A204.1 (cell line): Measurements from ENCODE around the gene SSH2.
"Not testable (repeated sequence)": the region's sequence is repeated elsewhere in the genome, so short reads cannot be mapped to it uniquely, and the experiment has no call there.

Experiments used
- FAIRE-seq: peaks from 2 replicates; lab custom pipeline; 2012; peaks lifted over from hg19 to GRCh38; lab: Jason Lieb, UNC

The SSH2 gene

DNA sequence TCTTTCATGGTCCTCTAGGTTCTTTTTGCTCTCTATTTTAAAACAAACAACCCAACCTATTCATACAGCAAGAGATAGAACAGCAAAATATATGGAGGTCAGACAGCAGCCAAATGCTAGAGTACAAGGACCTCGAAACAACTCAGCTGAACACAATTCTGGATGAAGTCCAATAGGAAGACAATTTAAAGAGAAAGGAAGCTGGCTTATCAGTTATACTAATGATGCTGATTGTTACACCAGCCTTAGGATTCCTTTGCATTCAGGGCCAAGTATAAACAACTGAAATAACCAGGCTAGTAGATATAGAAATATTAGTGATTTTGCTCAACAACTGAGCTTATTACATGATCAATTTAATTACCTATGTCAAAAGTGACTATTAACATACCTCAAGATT, 2.5 kb downstream of the SSH2 start:
- FAIRE-seq: no peak

DNA sequence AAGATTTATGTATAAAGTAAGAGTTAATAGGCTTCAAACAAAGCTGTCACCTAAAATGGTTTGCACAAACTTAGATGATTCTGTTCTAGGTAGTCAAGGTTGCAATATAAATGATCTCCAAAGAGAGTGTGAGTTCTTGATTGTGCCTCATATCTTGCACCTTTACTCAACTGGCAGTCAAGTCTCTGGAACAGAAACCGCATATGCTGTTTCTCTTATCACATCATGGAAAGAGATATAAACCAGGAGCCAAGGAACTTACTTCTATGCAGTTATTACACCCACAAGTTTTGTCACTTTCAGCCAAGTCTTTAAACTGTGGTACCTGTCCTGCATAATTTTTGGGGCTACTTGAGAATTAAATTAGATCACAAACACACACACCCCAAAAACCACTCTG, 5.2 kb downstream of the SSH2 start:
- no peak for FAIRE-seq

- no peak for FAIRE-seq
These were observed 10.8 kb downstream of the SSH2 start for GRCh38 chr17:29918922-29919856.

DNA sequence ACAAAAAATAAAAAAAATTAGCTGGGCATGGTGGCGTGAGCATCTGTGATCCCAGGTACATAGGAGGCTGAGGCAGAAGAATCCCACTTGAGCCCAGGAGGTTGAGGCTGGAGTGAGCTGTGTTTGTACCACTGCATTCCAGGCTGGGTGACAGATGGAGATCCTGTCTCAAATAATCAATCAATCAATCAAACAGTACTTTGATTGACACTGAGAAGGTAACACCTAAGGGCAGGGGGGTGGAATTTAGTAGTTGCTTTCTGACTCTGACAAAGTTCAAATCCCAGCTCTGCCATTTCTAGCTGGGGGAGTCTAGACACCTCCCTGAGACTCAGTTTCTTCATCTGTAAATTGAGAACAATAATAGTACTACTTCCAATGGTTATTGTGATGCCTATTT, 12.0 kb downstream of the SSH2 start:
- FAIRE-seq: no peak

DNA sequence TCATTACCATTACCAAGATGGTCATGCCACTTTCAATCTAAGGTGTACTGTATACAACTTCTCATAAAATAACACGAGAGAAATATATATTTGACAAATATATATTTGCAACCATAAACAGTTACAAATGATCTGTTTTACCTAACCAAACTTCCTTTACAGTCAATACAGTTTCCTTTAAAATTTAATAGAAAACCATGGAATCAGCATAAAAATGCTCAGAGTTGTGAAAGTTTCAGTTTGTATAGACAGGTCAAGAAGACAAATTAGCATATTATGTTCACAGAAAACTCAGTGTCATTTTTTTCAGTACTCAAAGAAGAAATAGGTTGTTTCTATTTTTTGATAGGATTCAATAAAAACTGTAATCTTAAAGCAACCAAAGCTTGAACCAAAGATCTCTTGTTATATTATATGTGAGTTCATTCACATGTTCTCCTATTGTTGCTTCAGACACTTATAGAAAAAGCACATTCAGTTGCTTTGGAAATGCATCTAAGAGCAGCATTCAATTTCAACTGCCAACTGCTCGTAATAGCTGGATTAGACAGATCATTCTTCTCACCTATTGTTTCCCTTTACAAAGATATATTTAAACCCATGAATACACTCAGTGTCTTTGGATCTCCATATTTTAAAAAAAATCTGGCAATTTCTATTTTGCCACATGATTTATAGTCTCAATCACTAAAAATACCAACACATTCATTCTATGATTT, 15.1 kb downstream of the SSH2 start:
- FAIRE-seq: peak; percentile 74

- no peak for FAIRE-seq
These were observed 18.3 kb downstream of the SSH2 start for GRCh38 chr17:29911641-29912177.

- FAIRE-seq: no peak
These were observed 20.6 kb downstream of the SSH2 start for GRCh38 chr17:29909236-29910003.

GRCh38 chr17:29906969-29907368, 23.1 kb downstream of the SSH2 start:
- FAIRE-seq: no peak

DNA sequence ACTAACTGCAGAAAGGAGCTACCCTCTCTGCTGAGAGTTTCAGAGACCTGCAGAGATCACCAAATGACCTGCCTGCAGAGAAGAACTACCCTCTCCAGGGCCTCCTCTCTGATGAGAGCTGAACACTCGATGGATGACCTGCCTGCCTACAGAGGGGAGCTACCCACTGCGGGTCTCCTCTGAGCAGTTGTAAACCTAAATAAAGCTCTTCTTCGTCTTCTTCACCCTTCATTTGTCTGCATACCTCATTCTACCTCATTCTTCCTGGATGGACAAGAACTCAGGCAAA, 24.2 kb downstream of the SSH2 start:
- no peak for FAIRE-seq

- FAIRE-seq: no peak
These were observed 24.7 kb downstream of the SSH2 start for GRCh38 chr17:29905086-29905878.

- no peak for FAIRE-seq
These were observed 26.6 kb downstream of the SSH2 start for GRCh38 chr17:29903471-29903870.

- not testable (repeated sequence) for FAIRE-seq
These were observed 32.9 kb downstream of the SSH2 start for GRCh38 chr17:29897136-29897535.

DNA sequence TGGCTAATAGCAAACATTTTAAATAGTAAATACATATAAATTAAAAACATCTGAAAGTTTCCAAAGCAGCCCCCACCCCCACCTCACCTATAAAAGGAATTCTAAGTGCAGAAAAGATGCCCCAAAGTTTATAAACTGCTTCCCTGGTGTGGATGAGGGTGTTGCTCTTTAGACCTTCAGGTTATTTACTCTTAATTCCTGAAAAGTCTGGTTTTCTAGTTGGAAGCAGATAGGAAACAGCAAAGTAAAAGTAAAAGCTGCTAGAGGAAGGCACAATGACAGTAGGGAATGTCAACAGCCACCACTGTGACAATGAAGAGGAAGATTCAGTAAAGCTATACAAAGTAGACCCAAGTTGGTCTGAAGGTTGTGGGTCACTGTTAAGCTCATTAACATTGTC, 37.8 kb downstream of the SSH2 start:
- no peak for FAIRE-seq

- FAIRE-seq: no peak
These were observed 38.9 kb downstream of the SSH2 start for GRCh38 chr17:29891131-29891530.

- FAIRE-seq: no peak
These were observed 44.9 kb downstream of the SSH2 start for GRCh38 chr17:29885031-29885640.

- no peak for FAIRE-seq
These were observed 46.5 kb downstream of the SSH2 start for GRCh38 chr17:29883497-29883896.

DNA sequence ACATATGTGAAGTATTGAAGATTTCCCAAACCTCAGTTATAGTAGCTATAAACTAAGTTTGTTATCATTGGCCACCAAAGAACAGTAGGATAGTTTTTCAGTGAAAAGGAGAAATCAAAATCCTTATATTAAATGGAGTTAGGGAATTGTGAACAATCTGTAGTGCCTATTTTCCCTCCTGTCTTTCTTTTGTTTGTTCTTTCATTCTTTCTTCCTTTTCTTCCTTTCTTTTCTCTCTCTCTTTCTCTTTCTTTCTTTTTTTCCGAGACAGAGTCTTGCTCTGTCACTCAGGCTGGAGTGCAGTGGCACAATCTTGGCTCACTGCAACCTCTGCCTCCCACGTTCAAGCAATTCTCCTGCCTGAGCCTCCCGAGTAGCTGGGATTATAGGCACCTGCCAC, 48.8 kb downstream of the SSH2 start:
- no peak for FAIRE-seq

DNA sequence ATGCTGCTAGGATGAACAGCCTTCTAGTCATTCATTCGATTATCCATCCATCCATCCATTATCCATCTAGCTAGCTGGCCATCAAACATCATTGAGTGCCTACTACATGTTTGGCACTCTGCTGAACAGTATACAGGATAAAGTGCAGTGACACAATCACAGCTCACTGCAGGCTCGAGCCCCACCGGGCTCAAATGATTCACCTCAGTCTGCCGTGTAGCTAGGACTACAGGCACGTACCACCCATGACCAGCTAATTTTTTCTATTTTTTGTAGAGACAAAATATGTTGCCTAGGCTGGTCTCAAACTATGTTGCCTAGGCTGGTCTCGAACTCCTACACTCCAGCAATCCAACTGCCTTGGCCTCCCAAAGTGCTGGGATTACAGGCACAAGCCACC, 50.0 kb downstream of the SSH2 start:
- no peak for FAIRE-seq

GRCh38 chr17:29874931-29875596, 55.0 kb downstream of the SSH2 start:
- no peak for FAIRE-seq

- not testable (repeated sequence) for FAIRE-seq
These were observed 55.7 kb downstream of the SSH2 start for GRCh38 chr17:29874358-29874757.

- FAIRE-seq: no peak
These were observed 56.6 kb downstream of the SSH2 start for GRCh38 chr17:29873476-29873875.
